Suprapubic skin (tissue), 3 donors: ENCODE results near the gene CAB39L.

Source experiments
- EP300 ChIP-seq: sonication (generic); formaldehyde crosslinking; IDR thresholded peaks from one replicate; pipeline ENCODE4 v1.6.1; 2017; ENCODE audit warnings: antibody characterized with exemption
- TF ChIP-seq, protein P1 (sequence below), 2 donors: fragments of 200-600 bp in 1 of 2; fragments of 450-650 bp in 1 of 2; sonication (generic) in 1 of 2; IDR thresholded peaks; one replicate each; pipeline ENCODE4 v1.5.1; 2016 to 2019; ENCODE audit warnings: antibody characterized with exemption in 2 of 2, mild to moderate bottlenecking in 1 of 2, moderate library complexity in 1 of 2

DNA sequence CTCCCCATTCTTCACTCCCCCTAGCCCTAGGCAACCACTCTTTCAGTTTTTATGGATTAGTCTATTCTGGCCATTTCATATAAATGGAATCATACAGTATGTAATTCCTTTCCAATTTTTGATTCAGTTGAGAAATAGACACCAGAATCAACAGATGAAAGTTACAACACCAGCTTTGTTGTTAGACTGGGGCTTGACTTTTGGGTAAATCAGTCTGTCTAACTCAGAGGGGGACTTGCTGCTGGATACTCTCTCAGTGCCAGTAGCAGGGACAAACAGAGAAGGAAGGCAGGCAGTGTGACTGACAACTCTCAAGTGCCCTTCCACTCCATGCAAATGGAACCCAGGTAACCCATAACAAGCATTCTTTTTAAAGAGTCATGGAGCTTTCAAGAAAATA lies 155.4 kb downstream of the CAB39L start:
- TF ChIP-seq EP300 = no peak
- TF ChIP-seq, protein P1, sequence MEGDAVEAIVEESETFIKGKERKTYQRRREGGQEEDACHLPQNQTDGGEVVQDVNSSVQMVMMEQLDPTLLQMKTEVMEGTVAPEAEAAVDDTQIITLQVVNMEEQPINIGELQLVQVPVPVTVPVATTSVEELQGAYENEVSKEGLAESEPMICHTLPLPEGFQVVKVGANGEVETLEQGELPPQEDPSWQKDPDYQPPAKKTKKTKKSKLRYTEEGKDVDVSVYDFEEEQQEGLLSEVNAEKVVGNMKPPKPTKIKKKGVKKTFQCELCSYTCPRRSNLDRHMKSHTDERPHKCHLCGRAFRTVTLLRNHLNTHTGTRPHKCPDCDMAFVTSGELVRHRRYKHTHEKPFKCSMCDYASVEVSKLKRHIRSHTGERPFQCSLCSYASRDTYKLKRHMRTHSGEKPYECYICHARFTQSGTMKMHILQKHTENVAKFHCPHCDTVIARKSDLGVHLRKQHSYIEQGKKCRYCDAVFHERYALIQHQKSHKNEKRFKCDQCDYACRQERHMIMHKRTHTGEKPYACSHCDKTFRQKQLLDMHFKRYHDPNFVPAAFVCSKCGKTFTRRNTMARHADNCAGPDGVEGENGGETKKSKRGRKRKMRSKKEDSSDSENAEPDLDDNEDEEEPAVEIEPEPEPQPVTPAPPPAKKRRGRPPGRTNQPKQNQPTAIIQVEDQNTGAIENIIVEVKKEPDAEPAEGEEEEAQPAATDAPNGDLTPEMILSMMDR (IDR thresholded peaks at IDR 0.05) = no peak
